Large intestine (tissue), 3 donors: ENCODE data around the gene KIFC3. TPM values are rescaled to one million over a fixed set of nuclear protein-coding genes. Genes with fewer than 3 reads are reported as not detected.
A peak's percentile ranks its signal among the peaks of the same experiment; 100 is the strongest.
"Not testable (repeated sequence)": the region's sequence is repeated elsewhere in the genome, so short reads cannot be mapped to it uniquely, and the experiment has no call there.

Experiments used
- DNase-seq, 2 donors: peaks; one replicate each; pipeline versions ENCODE4 v3.0.0 to v3.0.0-alpha.2; 2013
- H3K27ac ChIP-seq: one replicate; pipeline ENCODE4 v1.5.1; 2013; ENCODE audit warnings: low read length
- H3K27me3 ChIP-seq: 2 replicates; pipeline ENCODE4 v1.6.1; 2013; ENCODE audit warnings: low read length; ENCODE audit not compliant: control insufficient read depth, insufficient read depth
- H3K36me3 ChIP-seq: 2 replicates; pipeline ENCODE4 v1.6.1; 2013; ENCODE audit warnings: low read length; ENCODE audit not compliant: control insufficient read depth, insufficient read depth
- H3K4me1 ChIP-seq: one replicate; pipeline ENCODE4 v1.6.1; 2013; ENCODE audit warnings: low read length; ENCODE audit not compliant: control insufficient read depth, insufficient read depth
- H3K4me3 ChIP-seq: one replicate; pipeline ENCODE4 v1.5.1; 2013; ENCODE audit warnings: low read length
- H3K9me3 ChIP-seq: one replicate; pipeline ENCODE4 v1.6.1; 2013; ENCODE audit warnings: mild to moderate bottlenecking, low read depth, low read length, moderate library complexity; ENCODE audit not compliant: control insufficient read depth
- WGBS: methylation state at CpG from one replicate; pipeline ENCODE4 v1.1.5; 2013; ENCODE audit warnings: low lambda C conversion rate; ENCODE audit not compliant: insufficient coverage; 5-methylcytosine and 5-hydroxymethylcytosine counted together
- polyA plus RNA-seq: library from polyadenylated mRNA; unstranded; fragments of 120-200 nt; gene quantifications from one replicate; pipeline ENCODE4 v1.2.1, GENCODE V29; 2013

The KIFC3 gene
- polyA plus RNA-seq, 1 donor, result 82.3 TPM

DNA sequence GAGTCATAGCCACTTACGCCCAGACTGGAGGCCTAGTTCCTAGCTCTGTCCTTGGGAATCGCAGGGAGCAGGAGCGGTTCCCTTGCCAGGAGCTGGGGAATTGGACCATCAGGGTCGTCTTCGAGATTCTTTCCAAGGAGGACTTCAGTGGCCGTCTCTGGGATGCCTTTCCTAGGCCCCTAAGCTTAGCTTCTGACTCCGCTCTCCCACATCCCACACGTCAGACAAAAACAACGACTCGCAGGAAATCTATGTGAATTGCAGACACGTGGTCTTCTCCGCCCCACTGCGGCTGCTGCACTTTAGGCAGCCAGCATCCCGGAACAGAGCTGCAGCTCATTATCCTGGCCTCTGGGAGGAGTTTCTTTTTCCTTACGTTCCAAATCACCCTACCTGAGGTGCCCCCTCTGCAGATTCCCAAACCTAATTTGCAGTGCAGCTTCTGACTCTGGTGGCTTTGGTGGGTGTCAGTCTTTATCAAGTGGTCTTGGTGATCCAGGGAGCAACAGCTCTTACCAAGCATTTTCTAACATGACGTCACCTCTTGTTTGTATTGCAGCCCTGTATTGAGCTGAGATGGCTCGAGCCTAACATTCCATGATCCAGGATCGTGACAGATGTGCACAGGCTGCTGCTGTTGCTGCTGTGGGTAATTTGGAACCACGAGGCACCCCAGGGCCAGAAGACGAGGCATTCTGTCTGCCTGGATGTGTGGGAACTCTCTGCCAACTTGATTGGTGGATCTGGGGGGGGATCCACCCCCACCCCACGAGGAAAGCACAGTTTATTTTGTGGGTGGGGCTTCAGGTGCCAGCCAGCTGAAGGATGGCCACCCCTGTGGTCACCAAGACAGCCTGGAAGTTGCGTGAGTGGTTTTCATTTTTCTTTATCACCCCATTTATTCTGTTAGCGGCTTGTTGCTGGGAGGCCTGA lies 65.6 kb downstream of the KIFC3 start:
- no CpG with 5 or more reads among the region's 23 CpGs for WGBS
- Histone ChIP-seq H3K27ac (peak overlapping the region; percentile 77), H3K9me3 (no peaks in the 10 kb centered on the region), H3K27me3 (no peaks in the 10 kb centered on the region), H3K36me3 (peaks cover 5% of the 10 kb centered on the region), H3K4me1 (peaks cover 13% of the 10 kb centered on the region), H3K4me3 (peak overlapping the region; percentile 76)
- DNase-seq, result peak; percentile 69 to 88

DNA sequence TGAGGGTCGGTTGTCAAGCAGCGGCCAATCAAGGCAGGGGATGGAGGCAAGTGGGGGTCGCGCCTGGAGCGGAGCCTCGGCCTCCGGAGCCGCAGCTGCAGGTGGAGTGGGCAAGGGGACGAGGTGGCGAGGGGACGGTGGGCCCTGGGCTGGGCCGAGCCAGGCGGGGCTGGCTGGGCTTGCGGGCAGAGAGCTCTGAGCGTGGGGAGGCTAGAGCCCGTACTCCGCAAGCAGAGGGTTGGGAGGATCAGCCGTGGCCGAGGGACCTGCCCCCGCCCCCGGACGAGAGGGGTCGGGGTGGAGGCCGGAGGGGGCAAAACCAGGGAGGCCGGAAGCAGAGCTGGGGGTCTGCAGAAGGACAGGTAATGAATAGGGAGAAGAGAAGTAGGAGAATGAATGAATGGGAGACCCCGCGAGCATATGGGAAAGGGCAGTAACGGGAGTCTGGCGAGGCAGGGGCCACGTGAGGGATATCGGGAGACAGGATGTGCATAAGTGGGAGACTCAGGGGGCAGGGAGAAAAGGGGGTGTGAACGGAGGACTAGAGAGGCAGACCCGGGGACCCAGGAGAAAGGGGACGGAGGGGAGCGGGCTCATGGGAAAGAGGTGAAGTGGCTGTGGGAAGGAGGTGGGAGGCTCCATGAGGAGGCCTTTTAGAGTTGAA lies 66.4 kb downstream of the KIFC3 start, which contains the start of gene KATNB1:
Gene KATNB1, plus strand, starts transcription at position 16 of the 664 bp plus-strand sequence. CDS start 1,474 bp downstream, outside the sequence.
- Histone ChIP-seq H3K4me1 (peaks cover 13% of the 10 kb centered on the region), H3K27ac (peak within 1 kb of the TSS; percentile 78), H3K4me3 (peak within 1 kb of the TSS; percentile 76), H3K36me3 (peaks cover 4% of the 10 kb centered on the region), H3K9me3 (no peaks in the 10 kb centered on the region), H3K27me3 (no peaks in the 10 kb centered on the region)
- DNase-seq, result no peak
- WGBS, result 5% methylated on average over 6 of the region's 35 CpGs

DNA sequence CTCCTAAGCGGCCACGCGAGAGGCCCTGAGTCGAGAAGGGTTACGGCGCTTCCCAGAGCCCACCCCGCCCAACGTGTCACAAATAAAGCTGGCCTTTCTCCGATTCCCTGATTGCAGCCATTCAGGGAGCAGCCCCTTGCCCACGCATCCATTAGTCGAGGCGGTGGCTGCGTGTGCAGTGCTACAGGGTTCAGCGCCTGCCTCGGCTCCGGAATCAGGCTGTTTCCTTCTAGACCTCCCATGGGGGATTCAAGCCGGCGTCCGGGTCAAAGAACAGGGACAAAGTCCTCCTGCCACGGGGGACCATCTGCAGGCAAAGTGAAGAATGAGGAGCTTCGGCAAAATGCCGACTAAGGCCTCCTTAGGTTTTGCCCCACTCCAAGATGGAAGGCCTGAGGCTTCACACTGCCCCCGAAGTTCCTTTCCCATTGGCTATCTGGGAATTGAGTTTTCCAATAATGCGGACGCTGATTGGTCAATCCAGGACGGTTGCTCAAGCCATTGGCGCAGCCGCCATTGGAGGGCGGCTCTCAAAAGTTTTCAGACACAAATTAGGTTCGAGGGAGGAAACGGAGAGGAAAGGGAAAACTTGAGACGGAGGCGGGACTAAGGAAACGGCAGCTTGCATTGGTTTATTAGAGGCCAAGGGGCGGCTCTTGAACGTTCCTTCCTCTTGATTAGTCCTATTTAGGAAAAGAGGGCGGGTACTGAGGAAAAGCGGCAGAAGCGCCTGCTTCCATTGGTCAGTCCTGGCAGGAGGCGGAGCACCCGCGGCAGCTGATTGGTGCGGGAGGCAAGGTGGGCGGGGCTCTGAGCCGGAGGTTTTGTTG lies 67.2 kb downstream of the KIFC3 start:
- Histone ChIP-seq H3K4me3 (peak overlapping the region; percentile 76), H3K4me1 (peaks cover 13% of the 10 kb centered on the region), H3K9me3 (no peaks in the 10 kb centered on the region), H3K27me3 (no peaks in the 10 kb centered on the region), H3K27ac (peak overlapping the region; percentile 78), H3K36me3 (peaks cover under 1% of the 10 kb centered on the region)
- no CpG with 5 or more reads among the region's 45 CpGs for WGBS
- DNase-seq, result peak; percentile 100

DNA sequence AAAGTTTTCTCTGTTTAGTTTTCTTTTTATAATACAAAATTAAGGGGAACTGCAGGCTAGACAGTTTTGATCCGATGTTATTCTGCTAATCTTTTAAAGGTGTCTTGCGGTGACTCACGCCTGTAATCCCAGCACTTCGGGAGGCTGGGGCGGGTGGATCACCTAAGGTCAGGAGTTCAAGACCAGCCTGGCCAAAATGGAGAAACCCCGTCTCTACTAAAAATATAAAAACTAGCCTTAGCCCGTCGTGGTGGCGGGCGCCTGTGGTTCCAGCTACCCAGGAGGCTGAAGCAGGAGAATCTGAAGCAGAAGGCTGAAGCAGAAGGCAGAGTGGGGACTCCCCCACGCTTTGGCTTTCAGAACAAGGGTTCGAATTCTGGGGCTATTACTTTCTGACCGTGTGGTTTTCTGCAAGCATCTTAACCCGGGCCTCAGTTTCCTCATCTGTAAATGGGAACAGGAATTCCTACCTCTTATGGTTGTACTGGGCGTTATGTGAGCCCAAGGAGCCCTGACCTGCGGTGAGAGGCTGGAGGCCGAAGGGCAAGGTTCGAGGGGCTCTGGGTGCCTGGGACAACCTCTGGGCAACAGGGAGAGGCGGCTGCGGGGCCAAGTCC lies 67.9 kb downstream of the KIFC3 start:
- Histone ChIP-seq H3K27me3 (no peaks in the 10 kb centered on the region), H3K27ac (peak overlapping the region; percentile 78), H3K4me3 (peak overlapping the region; percentile 62), H3K4me1 (peaks cover 13% of the 10 kb centered on the region), H3K9me3 (no peaks in the 10 kb centered on the region), H3K36me3 (no peaks in the 10 kb centered on the region)
- no CpG with 5 or more reads among the region's 20 CpGs for WGBS
- no peak for DNase-seq

DNA sequence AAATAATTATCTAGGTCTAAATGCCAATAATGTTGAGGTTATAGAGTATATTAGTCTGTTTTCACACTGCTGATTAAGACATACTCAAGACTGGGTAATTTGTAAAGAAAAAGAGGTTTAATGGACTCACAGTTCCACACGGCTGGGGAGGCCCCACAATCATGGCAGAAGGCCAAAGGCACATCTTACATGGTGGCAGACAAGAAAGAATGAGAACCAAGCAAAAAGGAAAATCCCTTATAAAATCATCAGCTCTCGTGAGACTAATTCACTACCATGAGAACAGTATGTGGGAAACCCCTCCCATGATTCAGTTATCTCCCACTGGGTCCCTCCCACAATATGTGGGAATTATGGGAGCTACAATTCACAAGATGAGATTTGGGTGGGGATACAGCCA lies 69.6 kb downstream of the KIFC3 start:
- Histone ChIP-seq H3K27me3 (no peaks in the 10 kb centered on the region), H3K36me3 (no peaks in the 10 kb centered on the region), H3K9me3 (no peaks in the 10 kb centered on the region), H3K4me1 (peaks cover 13% of the 10 kb centered on the region), H3K27ac (no peak overlapping the region), H3K4me3 (no peak overlapping the region)
- 100% methylated on average over 1 of the region's 2 CpGs for WGBS
- DNase-seq, result no peak

DNA sequence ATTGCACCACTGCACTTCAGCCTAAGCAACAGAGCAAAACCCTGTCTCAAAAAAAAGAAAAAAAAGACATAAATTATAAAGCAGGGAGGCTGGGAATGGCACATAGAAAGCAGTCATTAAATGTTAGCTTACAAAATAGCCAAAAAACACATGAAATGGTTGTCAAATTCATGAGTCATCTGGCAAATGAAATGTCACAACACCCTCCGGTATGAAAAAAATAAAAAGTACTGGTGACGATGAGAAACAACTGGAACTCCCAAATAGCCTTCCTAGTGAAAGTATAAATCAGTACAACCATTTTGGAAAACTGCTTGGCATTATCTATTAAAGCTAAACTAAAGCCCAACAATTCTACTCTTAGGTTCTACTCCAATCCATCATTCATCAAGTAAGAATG lies 70.3 kb downstream of the KIFC3 start:
- Histone ChIP-seq H3K27me3 (no peaks in the 10 kb centered on the region), H3K36me3 (no peaks in the 10 kb centered on the region), H3K4me3 (no peak overlapping the region), H3K4me1 (peaks cover 9% of the 10 kb centered on the region), H3K27ac (no peak overlapping the region), H3K9me3 (no peaks in the 10 kb centered on the region)
- WGBS, result no CpG with 5 or more reads among the region's 2 CpGs
- no peak for DNase-seq

DNA sequence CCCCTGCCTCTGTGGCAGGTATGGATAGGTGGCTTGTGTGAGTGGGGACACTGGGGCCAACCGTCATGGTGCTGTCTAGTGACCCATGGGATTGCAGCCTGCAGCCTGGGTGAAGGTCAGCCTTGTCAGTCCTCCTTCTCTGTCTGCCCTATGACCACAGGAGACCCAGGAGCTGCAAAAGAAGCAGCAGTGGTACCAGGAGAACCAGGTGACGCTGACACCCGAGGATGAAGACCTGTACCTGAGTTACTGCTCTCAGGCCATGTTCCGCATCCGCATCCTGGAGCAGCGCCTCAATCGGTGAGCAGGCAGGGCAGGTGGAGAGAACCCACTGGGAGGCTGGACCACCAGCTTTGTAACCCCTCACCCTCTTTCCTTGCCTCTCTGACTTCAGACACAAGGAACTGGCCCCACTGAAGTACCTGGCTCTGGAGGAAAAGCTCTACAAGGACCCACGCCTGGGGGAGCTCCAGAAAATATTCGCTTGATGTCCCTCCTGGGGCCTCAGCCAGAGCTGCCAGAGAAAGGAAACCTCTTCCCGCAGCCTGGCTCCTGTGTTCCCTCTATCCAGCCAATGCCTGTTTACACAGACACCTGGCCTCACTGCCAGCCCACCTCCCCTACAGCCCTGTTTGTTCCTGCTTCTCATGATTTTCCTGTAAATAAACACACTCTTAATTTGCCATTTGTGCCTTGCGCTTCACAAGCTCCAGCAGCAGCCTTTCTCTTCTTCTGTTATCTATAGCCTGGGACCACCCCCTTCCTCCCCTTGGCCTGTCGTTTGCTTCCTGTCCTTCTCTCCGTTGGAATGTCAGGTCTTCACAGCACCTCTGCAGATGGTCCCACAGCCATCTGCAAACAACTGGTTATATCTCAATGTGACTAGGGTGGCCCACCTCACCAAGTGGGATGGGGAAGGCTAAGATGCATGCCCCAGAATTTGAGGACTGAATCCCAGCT lies 71.2 kb downstream of the KIFC3 start:
- Histone ChIP-seq H3K27me3 (no peaks in the 10 kb centered on the region), H3K36me3 (no peaks in the 10 kb centered on the region), H3K27ac (no peak overlapping the region), H3K4me3 (no peak overlapping the region), H3K9me3 (no peaks in the 10 kb centered on the region), H3K4me1 (peaks cover 5% of the 10 kb centered on the region)
- DNase-seq, result no peak
- WGBS, result 73% methylated on average over 2 of the region's 13 CpGs

DNA sequence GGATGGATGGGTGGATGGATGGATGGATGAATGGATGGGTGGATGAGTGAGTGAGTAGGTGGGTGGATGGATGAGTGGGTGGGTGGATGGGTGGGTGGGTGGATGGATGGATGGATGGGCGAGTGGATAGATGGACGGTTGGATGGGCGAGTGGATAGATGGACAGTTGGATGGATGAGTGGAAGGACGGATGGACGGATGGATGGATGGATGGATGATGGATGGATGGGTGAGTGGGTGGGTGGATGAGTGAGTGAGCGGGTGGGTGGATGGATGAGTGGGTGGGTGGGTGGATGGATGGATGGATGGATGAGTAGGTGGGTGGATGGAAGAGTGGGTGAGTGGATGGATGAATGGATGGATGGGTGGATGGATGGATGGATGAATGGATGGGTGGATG lies 72.4 kb downstream of the KIFC3 start:
- WGBS, result 76% methylated on average over 3 of the region's 6 CpGs
- H3K4me1 ChIP-seq, H3K36me3 ChIP-seq, H3K27ac ChIP-seq, H3K27me3 ChIP-seq, DNase-seq, H3K4me3 ChIP-seq, H3K9me3 ChIP-seq: not testable (repeated sequence)

DNA sequence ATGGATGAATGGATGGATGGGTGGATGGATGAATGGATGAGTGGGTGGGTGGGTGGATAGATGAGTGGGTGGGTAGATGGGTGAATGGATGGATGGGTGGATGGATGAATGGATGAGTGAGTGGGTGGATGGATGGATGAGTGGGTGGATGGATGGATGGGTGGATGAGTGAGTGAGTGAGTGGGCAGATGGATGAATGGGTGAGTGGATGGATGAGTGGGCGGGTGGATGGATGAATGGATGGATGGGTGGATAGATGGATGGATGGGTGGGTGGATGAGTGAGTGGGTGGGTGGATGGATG lies 73.2 kb downstream of the KIFC3 start:
- no peaks in the 10 kb centered on the region for H3K36me3 ChIP-seq
- no peaks in the 10 kb centered on the region for H3K27me3 ChIP-seq
- no peaks in the 10 kb centered on the region for H3K9me3 ChIP-seq
- no CpG with 5 or more reads among the region's 1 CpG for WGBS
- no peak for DNase-seq
- no peaks in the 10 kb centered on the region for H3K4me1 ChIP-seq
- no peak overlapping the region for H3K4me3 ChIP-seq
- no peak overlapping the region for H3K27ac ChIP-seq
